Osteocyte (in vitro differentiated cells): ENCODE measurements around the gene S100A5. TPM values are rescaled to one million over a fixed set of nuclear protein-coding genes. Genes with fewer than 3 reads are reported as not detected.
"Not testable (repeated sequence)": the region's sequence is repeated elsewhere in the genome, so short reads cannot be mapped to it uniquely, and the experiment has no call there.

Source experiments
- DNase-seq: peaks from one replicate; pipeline ENCODE4 v3.0.0; 2021; ENCODE audit warnings: mixed read lengths; ENCODE audit not compliant: unreplicated experiment; ENCODE audit errors: extremely low spot score
- H3K27ac Mint-ChIP-seq: one replicate; pipeline ENCODE4 v1.8.0; 2021; ENCODE audit warnings: mild to moderate bottlenecking, mixed read lengths; ENCODE audit not compliant: unreplicated experiment
- H3K27me3 Mint-ChIP-seq: one replicate; pipeline ENCODE4 v1.8.0; 2021; ENCODE audit warnings: mixed read lengths; ENCODE audit not compliant: unreplicated experiment
- H3K36me3 Mint-ChIP-seq: one replicate; pipeline ENCODE4 v1.8.0; 2021; ENCODE audit warnings: mixed read lengths; ENCODE audit not compliant: unreplicated experiment
- H3K4me1 Mint-ChIP-seq: one replicate; pipeline ENCODE4 v1.8.0; 2021; ENCODE audit warnings: mixed read lengths; ENCODE audit not compliant: unreplicated experiment
- H3K4me3 Mint-ChIP-seq: one replicate; pipeline ENCODE4 v1.8.0; 2021; ENCODE audit warnings: mild to moderate bottlenecking, moderate library complexity, mixed read lengths; ENCODE audit not compliant: unreplicated experiment
- H3K9me3 Mint-ChIP-seq: one replicate; pipeline ENCODE4 v1.8.0; 2021; ENCODE audit warnings: mixed read lengths; ENCODE audit not compliant: unreplicated experiment
- total RNA-seq: library from RNA; stranded (reverse); gene quantifications from 2 replicates; pipeline ENCODE4 v1.2.1, GENCODE V29; 2021
- TF ChIP-seq, protein P1 (sequence below): fragments of 200-600 bp; sonication (generic); IDR thresholded peaks from 2 replicates; pipeline ENCODE4 v1.5.0; 2021; ENCODE audit warnings: antibody characterized with exemption, mild to moderate bottlenecking, moderate library complexity

The S100A5 gene
- total RNA-seq, 1 donor from 2014 or later, result 1.0 TPM

DNA sequence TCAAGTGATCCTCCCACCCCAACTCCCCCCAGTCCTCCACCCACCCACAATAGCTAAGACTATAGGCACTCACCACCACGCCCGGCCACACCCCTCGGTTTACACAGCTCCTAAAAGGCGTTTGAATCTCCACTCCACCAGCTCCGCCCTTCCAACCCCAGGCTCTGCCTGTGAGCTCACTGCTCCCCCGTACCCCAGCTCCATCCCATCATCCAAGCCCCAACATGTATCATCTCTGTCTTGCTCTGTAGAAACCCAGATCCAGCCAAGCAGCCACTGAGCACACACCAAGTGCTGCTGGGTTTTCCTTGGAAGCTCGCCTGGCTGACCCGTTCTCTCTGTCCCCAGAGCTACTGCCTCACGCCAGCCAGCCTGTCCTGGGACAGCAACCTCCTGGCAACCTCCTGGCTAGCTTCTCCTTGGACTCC, 36.9 kb upstream of the S100A5 start:
- H3K36me3 Mint-ChIP-seq, result no peaks in the 10 kb centered on the region
- no peaks in the 10 kb centered on the region for H3K27me3 Mint-ChIP-seq
- peak overlapping the region; percentile 36 for H3K27ac Mint-ChIP-seq
- DNase-seq, result no peak
- H3K4me1 Mint-ChIP-seq, result peaks cover 22% of the 10 kb centered on the region
- no peaks in the 10 kb centered on the region for H3K9me3 Mint-ChIP-seq
- TF ChIP-seq, protein P1, sequence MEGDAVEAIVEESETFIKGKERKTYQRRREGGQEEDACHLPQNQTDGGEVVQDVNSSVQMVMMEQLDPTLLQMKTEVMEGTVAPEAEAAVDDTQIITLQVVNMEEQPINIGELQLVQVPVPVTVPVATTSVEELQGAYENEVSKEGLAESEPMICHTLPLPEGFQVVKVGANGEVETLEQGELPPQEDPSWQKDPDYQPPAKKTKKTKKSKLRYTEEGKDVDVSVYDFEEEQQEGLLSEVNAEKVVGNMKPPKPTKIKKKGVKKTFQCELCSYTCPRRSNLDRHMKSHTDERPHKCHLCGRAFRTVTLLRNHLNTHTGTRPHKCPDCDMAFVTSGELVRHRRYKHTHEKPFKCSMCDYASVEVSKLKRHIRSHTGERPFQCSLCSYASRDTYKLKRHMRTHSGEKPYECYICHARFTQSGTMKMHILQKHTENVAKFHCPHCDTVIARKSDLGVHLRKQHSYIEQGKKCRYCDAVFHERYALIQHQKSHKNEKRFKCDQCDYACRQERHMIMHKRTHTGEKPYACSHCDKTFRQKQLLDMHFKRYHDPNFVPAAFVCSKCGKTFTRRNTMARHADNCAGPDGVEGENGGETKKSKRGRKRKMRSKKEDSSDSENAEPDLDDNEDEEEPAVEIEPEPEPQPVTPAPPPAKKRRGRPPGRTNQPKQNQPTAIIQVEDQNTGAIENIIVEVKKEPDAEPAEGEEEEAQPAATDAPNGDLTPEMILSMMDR, result no peak
- H3K4me3 Mint-ChIP-seq, result no peak overlapping the region

DNA sequence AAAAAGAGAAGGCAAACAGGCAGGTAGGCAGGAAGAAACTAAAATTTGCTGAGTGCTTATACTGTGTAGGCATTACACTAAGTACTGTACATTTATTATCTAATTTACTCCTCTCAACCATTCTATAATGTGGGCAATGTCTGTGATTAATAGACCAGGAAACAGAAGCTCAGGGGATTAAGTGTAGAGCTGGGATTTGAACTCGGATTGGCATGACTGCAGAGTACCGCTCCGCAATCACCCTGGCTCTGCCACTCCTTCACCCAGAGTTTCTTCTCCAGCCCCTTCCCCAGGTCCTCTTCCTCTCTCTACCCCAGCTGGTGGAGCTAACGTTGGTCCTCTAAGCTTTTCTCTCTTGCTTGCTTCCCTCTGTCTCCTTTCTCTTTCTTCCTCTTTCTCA, 36.4 kb upstream of the S100A5 start:
- TF ChIP-seq, protein P1, result no peak
- Mint-ChIP-seq H3K36me3 (no peaks in the 10 kb centered on the region), H3K4me3 (no peak overlapping the region), H3K27ac (no peak overlapping the region), H3K4me1 (peaks cover 23% of the 10 kb centered on the region), H3K9me3 (no peaks in the 10 kb centered on the region), H3K27me3 (no peaks in the 10 kb centered on the region)
- DNase-seq, result no peak

DNA sequence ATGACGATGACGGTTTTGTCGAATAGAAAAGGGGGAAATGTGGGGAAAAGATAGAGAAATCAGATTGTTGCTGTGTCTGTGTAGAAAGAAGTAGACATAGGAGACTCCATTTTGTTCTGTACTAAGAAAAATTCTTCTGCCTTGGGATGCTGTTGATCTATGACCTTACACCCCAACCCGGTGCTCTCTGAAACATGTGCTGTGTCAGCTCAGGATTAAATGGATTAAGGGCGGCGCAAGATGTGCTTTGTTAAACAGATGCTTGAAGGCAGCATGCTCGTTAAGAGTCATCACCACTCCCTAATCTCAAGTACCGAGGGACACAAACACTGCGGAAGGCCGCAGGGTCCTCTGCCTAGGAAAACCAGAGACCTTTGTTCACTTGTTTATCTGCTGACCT, 34.8 kb upstream of the S100A5 start:
- DNase-seq, H3K27ac Mint-ChIP-seq, H3K9me3 Mint-ChIP-seq, H3K27me3 Mint-ChIP-seq, H3K4me3 Mint-ChIP-seq, H3K36me3 Mint-ChIP-seq: not testable (repeated sequence)
- peaks cover 29% of the 10 kb centered on the region for H3K4me1 Mint-ChIP-seq

DNA sequence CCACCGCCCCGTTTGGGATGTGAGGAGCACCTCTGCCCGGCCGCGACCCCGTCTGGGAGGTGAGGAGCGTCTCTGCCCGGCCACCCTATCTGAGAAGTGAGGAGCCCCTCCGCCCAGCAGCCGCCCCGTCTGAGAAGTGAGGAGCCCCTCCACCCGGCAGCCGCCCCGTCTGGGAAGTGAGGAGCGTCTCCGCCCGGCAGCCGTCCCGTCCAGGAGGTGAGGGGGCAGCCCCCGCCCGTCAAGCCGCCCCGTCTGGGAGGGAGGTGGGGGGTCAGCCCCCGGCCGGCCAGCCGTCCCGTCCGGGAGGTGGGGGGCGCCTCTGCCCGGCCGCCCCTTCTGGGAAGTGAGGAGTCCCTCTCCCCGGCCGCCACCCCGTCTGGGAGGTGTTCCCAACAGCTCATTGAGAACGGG, 34.4 kb upstream of the S100A5 start:
- not testable (repeated sequence) for H3K36me3 Mint-ChIP-seq, H3K9me3 Mint-ChIP-seq, H3K4me3 Mint-ChIP-seq, DNase-seq, H3K27me3 Mint-ChIP-seq, H3K27ac Mint-ChIP-seq
- peaks cover 29% of the 10 kb centered on the region for H3K4me1 Mint-ChIP-seq

DNA sequence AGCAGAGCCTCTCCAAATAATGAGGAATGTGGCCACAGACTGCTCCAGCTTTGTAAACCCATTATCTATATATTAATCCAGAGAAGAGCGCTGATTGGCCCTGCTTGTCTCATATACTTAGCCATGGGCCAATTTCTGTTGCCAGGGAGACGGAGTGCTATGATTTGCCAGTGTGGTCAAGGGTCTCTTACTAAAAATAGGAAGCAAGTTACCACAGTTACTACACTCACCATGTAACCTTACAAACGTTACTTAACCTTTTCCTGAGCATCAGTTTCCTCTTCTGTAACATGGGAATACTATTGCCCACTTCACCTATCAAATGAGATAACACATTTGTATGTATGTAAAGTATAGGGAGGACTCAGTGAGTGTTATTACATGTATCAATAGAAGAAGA, 32.6 kb upstream of the S100A5 start:
- H3K36me3 Mint-ChIP-seq, result no peaks in the 10 kb centered on the region
- no peak for DNase-seq
- peak overlapping the region; percentile 83 for H3K27ac Mint-ChIP-seq
- TF ChIP-seq, protein P1, result no peak
- H3K9me3 Mint-ChIP-seq, result no peaks in the 10 kb centered on the region
- no peak overlapping the region for H3K4me3 Mint-ChIP-seq
- H3K27me3 Mint-ChIP-seq, result no peaks in the 10 kb centered on the region
- peaks cover 28% of the 10 kb centered on the region for H3K4me1 Mint-ChIP-seq

DNA sequence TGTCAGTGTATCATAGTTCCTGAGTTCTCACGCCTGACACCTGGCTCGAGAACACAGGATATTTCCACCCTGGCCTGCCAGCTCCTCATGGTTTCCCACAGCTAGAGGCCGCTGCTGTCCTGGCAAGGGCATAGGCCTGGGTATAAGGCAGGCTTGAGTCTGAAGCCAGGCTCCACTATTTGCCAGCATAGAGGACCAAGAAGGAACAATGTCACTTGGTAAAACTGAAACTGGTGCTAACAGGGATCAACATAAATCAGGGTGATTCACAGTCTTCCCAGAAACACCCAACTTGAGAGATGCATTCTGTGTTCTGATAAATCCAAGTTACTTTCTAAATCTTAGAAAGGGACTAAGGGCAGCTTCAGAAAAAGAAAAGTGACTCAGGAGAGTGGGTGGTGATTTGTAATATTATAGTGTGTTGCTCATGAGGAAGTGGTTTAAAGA, 31.9 kb upstream of the S100A5 start:
- Mint-ChIP-seq H3K27ac (peak overlapping the region; percentile 83), H3K4me1 (peaks cover 28% of the 10 kb centered on the region), H3K36me3 (no peaks in the 10 kb centered on the region), H3K4me3 (no peak overlapping the region), H3K9me3 (no peaks in the 10 kb centered on the region), H3K27me3 (no peaks in the 10 kb centered on the region)
- TF ChIP-seq, protein P1, result peak; percentile 95
- no peak for DNase-seq
